SK-N-SH (cell line): ENCODE results near the gene FLRT1. TPM values are rescaled to one million over a fixed set of nuclear protein-coding genes. Genes with fewer than 3 reads are reported as not detected.

Source experiments
- CTCF ChIA-PET: fragments of 300-600, 350-600 bp; formaldehyde crosslinking; extraction: SDS; loops from one replicate; lab custom pipeline; 2021; lab: Yijun Ruan, JAX
- POLR2A ChIA-PET: fragments of 350-600 bp; sonication (Branson Sonifier 250); formaldehyde crosslinking; extraction: SDS; loops from one replicate; lab custom pipeline; 2020; ENCODE audit warnings: antibody characterized with exemption, inconsistent platforms; lab: Yijun Ruan, JAX
- DNase-seq: peaks from one replicate; pipeline ENCODE4 v3.0.0; 2012
- H2AFZ ChIP-seq: fragments of 200-600 bp; sonication (generic); 2 replicates; pipeline ENCODE4 v1.8.1; 2016; ENCODE audit warnings: antibody characterized with exemption, mild to moderate bottlenecking, low read depth
- H3F3A ChIP-seq: fragments of 200-600 bp; sonication (generic); replicated peaks from 2 replicates; pipeline ENCODE3; 2016; ENCODE audit warnings: antibody characterized with exemption, mild to moderate bottlenecking; ENCODE audit not compliant: insufficient read depth
- H3K27ac ChIP-seq, 2 experiments: fragments of 200-500 bp in 1 of 2; fragments of 200-600 bp in 1 of 2; sonication (Bioruptor generic) in 1 of 2; sonication (generic), shearing (Covaris generic) in 1 of 2; 2 replicates each; pipeline versions ENCODE4 v1.5.1 to v1.6.1; 2014 to 2016; ENCODE audit warnings: low read depth in 2 of 2, inconsistent platforms in 1 of 2, low read length in 1 of 2, mild to moderate bottlenecking in 1 of 2, mixed read lengths in 1 of 2
- H3K27me3 ChIP-seq: fragments of 200-600 bp; sonication (generic), shearing (Covaris generic); 2 replicates; pipeline ENCODE4 v1.6.1; 2016; ENCODE audit warnings: mixed run types; ENCODE audit not compliant: insufficient read depth
- H3K36me3 ChIP-seq, 2 experiments: fragments of 200-500 bp in 1 of 2; fragments of 200-600 bp in 1 of 2; sonication (Bioruptor generic) in 1 of 2; sonication (generic) in 1 of 2; replicated peaks in 1 of 2; 2 replicates each; pipeline versions ENCODE3 to v1.5.1; 2014 to 2016; ENCODE audit warnings: low read length in 1 of 2, mild to moderate bottlenecking in 1 of 2; ENCODE audit not compliant: insufficient read depth in 2 of 2, control insufficient read depth in 1 of 2
- H3K4me1 ChIP-seq, 2 experiments: fragments of 200-500 bp in 1 of 2; fragments of 200-600 bp in 1 of 2; sonication (Bioruptor generic) in 1 of 2; sonication (generic), shearing (Covaris generic) in 1 of 2; 2 replicates each; pipeline versions ENCODE4 v1.5.1 to v1.6.1; 2014 to 2016; ENCODE audit warnings: low read depth in 1 of 2, low read length in 1 of 2, mixed run types in 1 of 2; ENCODE audit not compliant: insufficient read depth in 2 of 2, control insufficient read depth in 1 of 2
- H3K4me2 ChIP-seq: fragments of 200-600 bp; sonication (generic), shearing (Covaris generic); 2 replicates; pipeline ENCODE4 v1.6.1; 2017; ENCODE audit warnings: mixed run types
- H3K4me3 ChIP-seq, 2 experiments: fragments of 200-500 bp in 1 of 2; fragments of 200-600 bp in 1 of 2; sonication (Bioruptor generic) in 1 of 2; sonication (generic), shearing (Covaris generic) in 1 of 2; 2 replicates each; pipeline versions ENCODE4 v1.5.1 to v1.8.1; 2014 to 2016; ENCODE audit warnings: low read depth in 2 of 2, inconsistent platforms in 1 of 2, low read length in 1 of 2, mild to moderate bottlenecking in 1 of 2, mixed read lengths in 1 of 2, moderate library complexity in 1 of 2
- H3K79me2 ChIP-seq: fragments of 200-600 bp; sonication (generic); 2 replicates; pipeline ENCODE4 v1.8.1; 2017; ENCODE audit warnings: mild to moderate bottlenecking; ENCODE audit not compliant: insufficient read depth
- H3K9ac ChIP-seq: fragments of 200-600 bp; sonication (generic); 2 replicates; pipeline ENCODE4 v1.6.1; 2017; ENCODE audit warnings: mixed run types
- H3K9me2 ChIP-seq: fragments of 200-600 bp; sonication (generic); 2 replicates; pipeline ENCODE4 v1.6.1; 2017; ENCODE audit warnings: mixed run types
- H3K9me3 ChIP-seq: fragments of 200-600 bp; sonication (generic); 2 replicates; pipeline ENCODE4 v1.6.1; 2017; ENCODE audit warnings: mixed run types, mild to moderate bottlenecking, moderate library complexity
- H4K20me1 ChIP-seq: fragments of 200-600 bp; sonication (generic); 2 replicates; pipeline ENCODE4 v1.6.1; 2017; ENCODE audit warnings: mild to moderate bottlenecking, mixed run types; ENCODE audit not compliant: insufficient read depth
- CHD2 ChIP-seq: fragments of 150-350 bp; IDR thresholded peaks from 2 replicates; pipeline ENCODE4 v1.6.1; 2018; ENCODE audit warnings: low read length; ENCODE audit not compliant: partially characterized antibody
- ELF1 ChIP-seq: IDR thresholded peaks from 2 replicates; pipeline ENCODE4 v1.4.0; 2012
- EP300 ChIP-seq, 2 experiments: IDR thresholded peaks; 2 replicates each; pipeline versions ENCODE4 v1.4.0 to v1.6.1; 2012; ENCODE audit warnings: borderline replicate concordance in 1 of 2, low read depth in 1 of 2, low read length in 1 of 2
- EZH2phosphoT487 ChIP-seq: fragments of 200-600 bp; sonication (generic); IDR thresholded peaks from 2 replicates; pipeline ENCODE4 v1.6.1; 2017; ENCODE audit warnings: low read depth, mixed run types, mild to moderate bottlenecking, antibody characterized with exemption, moderate library complexity, borderline replicate concordance
- FOXJ3 ChIP-seq: sonication (generic); formaldehyde crosslinking; IDR thresholded peaks from 2 replicates; pipeline ENCODE4 v1.5.1; 2020; ENCODE audit warnings: mild to moderate bottlenecking, missing genetic modification reagents
- FOXM1 ChIP-seq: IDR thresholded peaks from 2 replicates; pipeline ENCODE4 v1.4.0; 2012; ENCODE audit warnings: low read depth, mild to moderate bottlenecking
- GATA2 ChIP-seq: sonication (generic); formaldehyde crosslinking; IDR thresholded peaks from 2 replicates; pipeline ENCODE4 v1.5.0; 2020; ENCODE audit warnings: mild to moderate bottlenecking, missing genetic modification reagents
- JUND ChIP-seq: IDR thresholded peaks from 2 replicates; pipeline ENCODE4 v1.4.0; 2012
- NFIC ChIP-seq: IDR thresholded peaks from 2 replicates; pipeline ENCODE4 v1.4.0; 2012; ENCODE audit warnings: borderline replicate concordance
- NRF1 ChIP-seq: IDR thresholded peaks from 2 replicates; pipeline ENCODE4 v1.6.1; 2012; ENCODE audit warnings: low read depth, mild to moderate bottlenecking, low read length
- RFX5 ChIP-seq: IDR thresholded peaks from 2 replicates; pipeline ENCODE4 v1.6.1; 2012; ENCODE audit warnings: mild to moderate bottlenecking, improper control_type of control experiment, low read length
- RXRA ChIP-seq: IDR thresholded peaks from 2 replicates; pipeline ENCODE4 v1.4.0; 2012; ENCODE audit warnings: low read depth, mild to moderate bottlenecking, borderline replicate concordance
- SIN3A ChIP-seq: IDR thresholded peaks from 2 replicates; pipeline ENCODE4 v1.6.1; 2012; ENCODE audit warnings: low read depth, mild to moderate bottlenecking, low read length, moderate library complexity, borderline replicate concordance
- SMC3 ChIP-seq: IDR thresholded peaks from 2 replicates; pipeline ENCODE4 v1.6.1; 2012; ENCODE audit warnings: low read depth, low read length, improper control_type of control experiment
- TAF1 ChIP-seq: IDR thresholded peaks from 2 replicates; pipeline ENCODE4 v1.6.1; 2012; ENCODE audit warnings: low read depth, mild to moderate bottlenecking, low read length, moderate library complexity, borderline replicate concordance
- TCF12 ChIP-seq: IDR thresholded peaks from 2 replicates; pipeline ENCODE4 v1.4.0; 2012
- TEAD4 ChIP-seq: IDR thresholded peaks from 2 replicates; pipeline ENCODE4 v1.4.0; 2012; ENCODE audit warnings: mild to moderate bottlenecking, borderline replicate concordance; ENCODE audit not compliant: insufficient read depth
- WGBS: methylation state at CpG from one replicate; pipeline ENCODE4 v1.1.6; 2017; ENCODE audit warnings: low lambda C conversion rate; 5-methylcytosine and 5-hydroxymethylcytosine counted together
- polyA plus RNA-seq, 3 experiments: library from polyadenylated mRNA; depleted of rRNA; stranded (reverse); fragments of >200 nt; gene quantifications; 2 replicates each; pipeline ENCODE4 v1.2.3, GENCODE V29; 2012
- TF ChIP-seq, protein P1 (sequence below): IDR thresholded peaks from 2 replicates; pipeline ENCODE4 v1.4.0; 2012; ENCODE audit warnings: low read depth
- TF ChIP-seq, protein P2 (sequence below): IDR thresholded peaks from 2 replicates; pipeline ENCODE4 v1.4.0; 2012; ENCODE audit warnings: low read depth, borderline replicate concordance
- TF ChIP-seq, protein P3 (sequence below): fragments of 150-350 bp; IDR thresholded peaks from 2 replicates; pipeline ENCODE4 v1.6.1; 2017; ENCODE audit warnings: antibody characterized with exemption, low read length, low read depth, borderline replicate concordance
- TF ChIP-seq, protein P4 (sequence below): fragments of 200-600 bp; sonication (generic); IDR thresholded peaks from 2 replicates; pipeline ENCODE4 v1.6.1; 2017; ENCODE audit warnings: antibody characterized with exemption, mild to moderate bottlenecking, moderate library complexity

Gene FLRT1
- polyA plus RNA-seq, 1 of the 3 experiments (the other 2 are of a cell fraction) = 0.03 TPM

DNA sequence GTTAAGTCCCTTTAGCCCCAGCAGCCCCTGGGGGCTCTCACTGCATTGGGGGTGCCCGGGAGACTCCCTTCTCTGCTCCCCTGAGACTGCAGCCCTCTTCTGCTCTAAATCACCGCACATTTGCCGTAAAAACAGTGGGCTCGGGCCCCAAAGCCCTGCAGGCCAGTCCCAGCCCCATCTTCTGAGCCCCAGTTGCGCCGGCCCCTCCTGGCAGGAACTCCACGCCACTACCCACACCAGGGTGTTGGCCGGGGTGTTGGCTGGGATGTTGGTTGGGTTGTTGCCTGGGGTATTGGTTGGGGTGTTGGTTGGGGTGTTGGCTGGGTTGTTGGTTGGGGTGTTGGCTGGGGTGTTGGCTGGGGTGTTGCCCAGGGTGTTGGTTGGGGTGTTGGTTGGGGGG lies 26.0 kb upstream of the FLRT1 start:
- ChIA-PET POLR2A (interaction anchor here (0.6 kb wide), 1 partner anchor 153 kb away, joined by 3 read pairs; no protein-coding TSS in a partner anchor), CTCF (interaction anchor here (0.9 to 1.4 kb wide), 2 partner anchors 10 to 21 kb away, joined by 3 read pairs; no protein-coding TSS in a partner anchor)
- Histone ChIP-seq H3K9me2 (no peaks in the 10 kb centered on the region), H3K4me3 (no peak overlapping the region), H3K4me2 (no peak overlapping the region), H3K27ac (no peak overlapping the region), H3K36me3 (peaks cover 0 to 3% of the 10 kb centered on the region in 2 experiments), H3K4me1 (peaks cover 0 to 13% of the 10 kb centered on the region in 2 experiments; a peak in 2 of 4 replicates), H2AFZ (no peak overlapping the region), H3F3A (no peaks in the 10 kb centered on the region), H3K27me3 (no peaks in the 10 kb centered on the region), H3K9ac (no peak overlapping the region), H4K20me1 (0 out of 2 replicates have a peak, but pooled peaks cover under 1% of the 10 kb centered on the region), H3K9me3 (no peaks in the 10 kb centered on the region), H3K79me2 (no peaks in the 10 kb centered on the region)
- TF ChIP-seq, protein P1, sequence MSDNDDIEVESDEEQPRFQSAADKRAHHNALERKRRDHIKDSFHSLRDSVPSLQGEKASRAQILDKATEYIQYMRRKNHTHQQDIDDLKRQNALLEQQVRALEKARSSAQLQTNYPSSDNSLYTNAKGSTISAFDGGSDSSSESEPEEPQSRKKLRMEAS = no peak
- TF ChIP-seq JUND (no peak), RFX5 (no peak)
- DNase-seq = no peak
- 98% methylated on average over 8 of the region's 8 CpGs for WGBS

DNA sequence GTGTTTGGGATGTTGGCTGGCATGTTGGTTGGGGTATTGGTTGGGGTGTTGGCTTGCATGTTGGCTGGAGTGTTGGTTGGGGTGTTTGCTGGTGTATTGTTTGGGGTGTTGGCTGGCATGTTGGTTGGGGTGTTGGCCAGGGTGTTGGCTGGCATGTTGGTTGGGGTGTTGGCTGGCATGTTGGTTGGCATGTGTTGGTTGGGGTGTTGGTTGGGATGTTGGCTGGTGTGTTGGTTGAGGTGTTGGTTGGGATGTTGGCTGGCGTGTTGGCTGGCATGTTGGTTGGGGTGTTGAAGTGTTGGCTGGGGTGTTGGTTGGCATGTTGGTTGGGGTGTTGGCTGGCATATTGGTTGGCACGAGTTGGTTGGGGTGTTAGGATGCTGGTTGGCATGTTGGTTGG lies 24.9 kb upstream of the FLRT1 start:
- no peak overlapping the region for H3K9ac ChIP-seq
- H2AFZ ChIP-seq = no peak overlapping the region
- H3K4me3 ChIP-seq = no peak overlapping the region
- TF ChIP-seq RXRA = no peak
- no peak for TF ChIP-seq NFIC
- TF ChIP-seq ELF1 = no peak
- TF ChIP-seq SIN3A = no peak
- no peak for TF ChIP-seq FOXJ3
- TF ChIP-seq, protein P2, sequence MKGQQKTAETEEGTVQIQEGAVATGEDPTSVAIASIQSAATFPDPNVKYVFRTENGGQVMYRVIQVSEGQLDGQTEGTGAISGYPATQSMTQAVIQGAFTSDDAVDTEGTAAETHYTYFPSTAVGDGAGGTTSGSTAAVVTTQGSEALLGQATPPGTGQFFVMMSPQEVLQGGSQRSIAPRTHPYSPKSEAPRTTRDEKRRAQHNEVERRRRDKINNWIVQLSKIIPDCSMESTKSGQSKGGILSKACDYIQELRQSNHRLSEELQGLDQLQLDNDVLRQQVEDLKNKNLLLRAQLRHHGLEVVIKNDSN = no peak
- H3K27me3 ChIP-seq = no peaks in the 10 kb centered on the region
- no peaks in the 10 kb centered on the region for H4K20me1 ChIP-seq
- ChIA-PET POLR2A (no interaction called here), CTCF (no interaction called here)
- WGBS = 96% methylated on average over 2 of the region's 2 CpGs
- no peak overlapping the region for H3K27ac ChIP-seq
- DNase-seq = no peak
- H3K9me3 ChIP-seq = no peaks in the 10 kb centered on the region
- peaks cover 0 to 13% of the 10 kb centered on the region in 2 experiments; a peak in 2 of 4 replicates for H3K4me1 ChIP-seq
- H3K36me3 ChIP-seq = peaks cover 0 to 3% of the 10 kb centered on the region in 2 experiments
- no peaks in the 10 kb centered on the region for H3K9me2 ChIP-seq
- no peaks in the 10 kb centered on the region for H3K79me2 ChIP-seq
- no peaks in the 10 kb centered on the region for H3F3A ChIP-seq
- H3K4me2 ChIP-seq = no peak overlapping the region

DNA sequence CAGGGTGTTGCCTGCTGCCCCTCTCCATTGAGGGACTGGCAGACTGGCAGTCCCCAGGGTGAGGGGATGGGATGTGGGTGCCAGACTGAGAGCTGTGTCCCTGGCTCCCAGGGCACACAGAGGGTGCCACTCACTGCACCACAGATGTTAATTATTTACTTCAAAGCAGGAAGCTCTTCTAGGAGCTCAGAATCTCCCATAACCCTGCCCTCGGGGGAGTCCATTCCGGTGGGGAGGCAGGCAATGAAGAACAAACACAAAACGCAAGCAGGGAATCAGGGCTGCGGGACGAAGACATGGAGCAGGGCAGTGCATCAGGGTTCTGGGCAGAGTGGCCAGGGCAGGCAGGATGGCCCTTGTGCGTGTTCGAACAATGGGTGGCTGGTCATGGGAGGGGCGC lies 24.4 kb upstream of the FLRT1 start:
- Histone ChIP-seq H3K27ac (no peak overlapping the region), H3K9ac (no peak overlapping the region), H3K4me1 (peaks cover 0 to 17% of the 10 kb centered on the region in 2 experiments; a peak in 2 of 4 replicates), H3K36me3 (peaks cover 0 to 3% of the 10 kb centered on the region in 2 experiments), H4K20me1 (no peaks in the 10 kb centered on the region), H3K4me3 (no peak overlapping the region), H3K9me2 (no peaks in the 10 kb centered on the region), H3K9me3 (no peaks in the 10 kb centered on the region), H2AFZ (no peak overlapping the region), H3F3A (no peaks in the 10 kb centered on the region), H3K4me2 (no peak overlapping the region), H3K27me3 (no peaks in the 10 kb centered on the region), H3K79me2 (no peaks in the 10 kb centered on the region)
- ChIA-PET CTCF (no interaction called here), POLR2A (no interaction called here)
- DNase-seq = no peak
- 91% methylated on average over 8 of the region's 8 CpGs for WGBS
- TF ChIP-seq, protein P1 = no peak
- TF ChIP-seq GATA2 (CRISPR knock-in tag) (no peak), CHD2 (no peak), ELF1 (no peak), TAF1 (no peak), SMC3 (no peak), NRF1 (no peak), TCF12 (no peak), EZH2phosphoT487 (no peak), TEAD4 (no peak), FOXM1 (no peak), EP300 (IDR thresholded peaks at IDR 0.05; ENCODE audit: borderline replicate concordance in 1 of 2, low read depth in 1 of 2, low read length in 1 of 2) (no peak)
- TF ChIP-seq, protein P3, sequence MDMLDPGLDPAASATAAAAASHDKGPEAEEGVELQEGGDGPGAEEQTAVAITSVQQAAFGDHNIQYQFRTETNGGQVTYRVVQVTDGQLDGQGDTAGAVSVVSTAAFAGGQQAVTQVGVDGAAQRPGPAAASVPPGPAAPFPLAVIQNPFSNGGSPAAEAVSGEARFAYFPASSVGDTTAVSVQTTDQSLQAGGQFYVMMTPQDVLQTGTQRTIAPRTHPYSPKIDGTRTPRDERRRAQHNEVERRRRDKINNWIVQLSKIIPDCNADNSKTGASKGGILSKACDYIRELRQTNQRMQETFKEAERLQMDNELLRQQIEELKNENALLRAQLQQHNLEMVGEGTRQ = no peak
- TF ChIP-seq, protein P4, sequence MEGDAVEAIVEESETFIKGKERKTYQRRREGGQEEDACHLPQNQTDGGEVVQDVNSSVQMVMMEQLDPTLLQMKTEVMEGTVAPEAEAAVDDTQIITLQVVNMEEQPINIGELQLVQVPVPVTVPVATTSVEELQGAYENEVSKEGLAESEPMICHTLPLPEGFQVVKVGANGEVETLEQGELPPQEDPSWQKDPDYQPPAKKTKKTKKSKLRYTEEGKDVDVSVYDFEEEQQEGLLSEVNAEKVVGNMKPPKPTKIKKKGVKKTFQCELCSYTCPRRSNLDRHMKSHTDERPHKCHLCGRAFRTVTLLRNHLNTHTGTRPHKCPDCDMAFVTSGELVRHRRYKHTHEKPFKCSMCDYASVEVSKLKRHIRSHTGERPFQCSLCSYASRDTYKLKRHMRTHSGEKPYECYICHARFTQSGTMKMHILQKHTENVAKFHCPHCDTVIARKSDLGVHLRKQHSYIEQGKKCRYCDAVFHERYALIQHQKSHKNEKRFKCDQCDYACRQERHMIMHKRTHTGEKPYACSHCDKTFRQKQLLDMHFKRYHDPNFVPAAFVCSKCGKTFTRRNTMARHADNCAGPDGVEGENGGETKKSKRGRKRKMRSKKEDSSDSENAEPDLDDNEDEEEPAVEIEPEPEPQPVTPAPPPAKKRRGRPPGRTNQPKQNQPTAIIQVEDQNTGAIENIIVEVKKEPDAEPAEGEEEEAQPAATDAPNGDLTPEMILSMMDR = no peak
